A549 (cell line): ENCODE results near the gene POLD4. TPM values are rescaled to one million over a fixed set of nuclear protein-coding genes. Genes with fewer than 3 reads are reported as not detected.

Source experiments
- ATAC-seq, 2 experiments: fragments of 200-7000 bp in 1 of 2; fragments of >200 bp in 1 of 2; cut with Nextera tagmentation in 1 of 2; cut with Tn5 transposase in 1 of 2; 3 replicates each; pipeline versions ENCODE4 v1.8.0 to v1.9.1; 2018 to 2020; ENCODE audit warnings: mild to moderate bottlenecking in 1 of 2, moderate library complexity in 1 of 2
- CTCF ChIA-PET: fragments of 300-600 bp; sonication (Branson Sonifier 250); formaldehyde crosslinking; extraction: SDS; loops from one replicate; lab custom pipeline; 2021; ENCODE audit warnings: antibody characterized with exemption, inconsistent platforms; lab: Yijun Ruan, JAX
- POLR2A ChIA-PET: fragments of 350-600 bp; formaldehyde crosslinking; extraction: SDS; loops from one replicate; lab custom pipeline; 2021; ENCODE audit warnings: antibody characterized with exemption, inconsistent platforms; lab: Yijun Ruan, JAX
- DNase-seq, 2 experiments: peaks; one replicate each; pipeline versions ENCODE4 v3.0.0 to v3.0.0-alpha.2; 2011 to 2016; ENCODE audit warnings: low read depth in 1 of 2, low spot score in 1 of 2
- FAIRE-seq: peaks from 2 replicates; lab custom pipeline; 2011; peaks lifted over from hg19 to GRCh38; lab: Jason Lieb, UNC
- H3K27ac ChIP-seq, 2 experiments: fragments of >200 bp; sonication (Bioruptor Twin); formaldehyde crosslinking; 3 replicates each; pipeline ENCODE4 v1.5.1; 2016 to 2017
- H3K4me1 ChIP-seq: fragments of >200 bp; sonication (Bioruptor Twin); formaldehyde crosslinking; 3 replicates; pipeline ENCODE4 v1.6.1; 2016
- H3K4me2 ChIP-seq: fragments of >200 bp; sonication (Bioruptor Twin); formaldehyde crosslinking; 3 replicates; pipeline ENCODE4 v1.6.1; 2016
- H3K4me3 ChIP-seq: fragments of >200 bp; sonication (Bioruptor Twin); formaldehyde crosslinking; 3 replicates; pipeline ENCODE4 v1.5.1; 2016
- H3K9me3 ChIP-seq: fragments of >200 bp; sonication (Bioruptor Twin); formaldehyde crosslinking; 3 replicates; pipeline ENCODE4 v1.6.1; 2016
- CHD2 ChIP-seq: fragments of 150-350 bp; IDR thresholded peaks from 2 replicates; pipeline ENCODE4 v1.6.1; 2014; ENCODE audit warnings: low read length; ENCODE audit not compliant: partially characterized antibody
- CTCF ChIP-seq: fragments of >200 bp; sonication (Bioruptor Twin); formaldehyde crosslinking; IDR thresholded peaks from 3 replicates; pipeline ENCODE4 v1.5.1; 2016
- EP300 ChIP-seq, 2 experiments: fragments of >200 bp; sonication (Bioruptor Twin); formaldehyde crosslinking; IDR thresholded peaks; 2 replicates in 1 of 2; 3 replicates in 1 of 2; pipeline ENCODE4 v1.6.1; 2016 to 2017
- FOSB ChIP-seq: fragments of 250-450 bp; sonication (Bioruptor Pico); IDR thresholded peaks from 2 replicates; pipeline ENCODE4 v1.5.0; 2020; ENCODE audit warnings: mild to moderate bottlenecking, moderate library complexity
- FOSL2 ChIP-seq, 2 experiments: fragments of 450-650 bp in 1 of 2; fragments of >200 bp in 1 of 2; sonication (Bioruptor Twin) in 1 of 2; formaldehyde crosslinking; IDR thresholded peaks; 2 replicates each; pipeline versions ENCODE4 v1.5.0 to v1.6.1; 2016 to 2020; ENCODE audit warnings: mild to moderate bottlenecking in 1 of 2, moderate library complexity in 1 of 2
- HDAC2 ChIP-seq: fragments of 200-600 bp; sonication (generic); IDR thresholded peaks from 2 replicates; pipeline ENCODE4 v1.6.1; 2016
- HMGXB4 ChIP-seq: fragments of 250-450 bp; sonication (Bioruptor Pico); IDR thresholded peaks from 2 replicates; pipeline ENCODE4 v1.5.0; 2021; ENCODE audit warnings: mild to moderate bottlenecking, moderate library complexity, borderline replicate concordance
- HOXA7 ChIP-seq: fragments of 250-450 bp; sonication (Bioruptor Pico); IDR thresholded peaks from 2 replicates; pipeline ENCODE4 v1.5.0; 2020; ENCODE audit warnings: mild to moderate bottlenecking, moderate library complexity
- HOXB13 ChIP-seq: fragments of 250-450 bp; sonication (Bioruptor Pico); IDR thresholded peaks from 2 replicates; pipeline ENCODE4 v1.5.0; 2020; ENCODE audit warnings: low read depth, mild to moderate bottlenecking, moderate library complexity
- HOXB5 ChIP-seq: fragments of 250-450 bp; sonication (Bioruptor Pico); IDR thresholded peaks from 2 replicates; pipeline ENCODE4 v1.5.0; 2020; ENCODE audit warnings: mild to moderate bottlenecking, moderate library complexity
- JUN ChIP-seq, 2 experiments: fragments of >200 bp; sonication (Bioruptor Twin); formaldehyde crosslinking; IDR thresholded peaks; 2 replicates in 1 of 2; 3 replicates in 1 of 2; pipeline ENCODE4 v1.6.1; 2016 to 2017
- MAFK ChIP-seq: fragments of 450-650 bp; IDR thresholded peaks from 2 replicates; pipeline ENCODE4 v1.6.1; 2014; ENCODE audit not compliant: partially characterized antibody
- MYC ChIP-seq: IDR thresholded peaks from 2 replicates; pipeline ENCODE4 v1.6.1; 2012; ENCODE audit warnings: mild to moderate bottlenecking, inconsistent platforms, low read length, improper control_type of control experiment, borderline replicate concordance
- RFX5 ChIP-seq: fragments of 450-650 bp; IDR thresholded peaks from 2 replicates; pipeline ENCODE4 v1.7.1; 2014; ENCODE audit warnings: antibody characterized with exemption, mild to moderate bottlenecking, moderate library complexity
- RNF2 ChIP-seq: fragments of 200-600 bp; sonication (generic); IDR thresholded peaks from 2 replicates; pipeline ENCODE4 v1.6.1; 2016; ENCODE audit warnings: low read depth, mild to moderate bottlenecking, antibody characterized with exemption, moderate library complexity, borderline replicate concordance
- TFCP2L1 ChIP-seq: fragments of 250-450 bp; sonication (Bioruptor Pico); IDR thresholded peaks from 2 replicates; pipeline ENCODE4 v1.5.0; 2021; ENCODE audit warnings: mild to moderate bottlenecking
- TP53 ChIP-seq: fragments of 250-450 bp; sonication (Bioruptor Pico); IDR thresholded peaks from 2 replicates; pipeline ENCODE4 v1.5.0; 2021; ENCODE audit warnings: mild to moderate bottlenecking, moderate library complexity
- WGBS: methylation state at CpG from one replicate; pipeline ENCODE4 v1.1.6; 2017; ENCODE audit errors: missing lambda C conversion rate; 5-methylcytosine and 5-hydroxymethylcytosine counted together
- polyA plus RNA-seq, 4 experiments: library from polyadenylated mRNA; depleted of rRNA in 3 of 4; stranded (reverse); fragments of >200 nt; fragmentation: RNase III in 1 of 4; extraction: RNeasy Plus Mini Kit Qiagen cat#74134 plus additional on column Dnase treatment in 1 of 4; gene quantifications; 2 replicates in 3 of 4; 3 replicates in 1 of 4; pipeline ENCODE4 v1.2.3, GENCODE V29; 2011 to 2017
- TF ChIP-seq, protein P1 (sequence below): IDR thresholded peaks from 2 replicates; pipeline ENCODE4 v1.6.1; 2012; ENCODE audit warnings: low read depth, borderline replicate concordance
- TF ChIP-seq, protein P2 (sequence below): IDR thresholded peaks from 2 replicates; pipeline ENCODE4 v1.6.1; 2012
- TF ChIP-seq, protein P3 (sequence below): fragments of 450-650 bp; IDR thresholded peaks from 2 replicates; pipeline ENCODE4 v1.6.1; 2014; ENCODE audit warnings: antibody characterized with exemption

The POLD4 gene
- polyA plus RNA-seq, 2 of the 4 experiments (the other 2 are of a cell fraction): 140 to 148 TPM

DNA sequence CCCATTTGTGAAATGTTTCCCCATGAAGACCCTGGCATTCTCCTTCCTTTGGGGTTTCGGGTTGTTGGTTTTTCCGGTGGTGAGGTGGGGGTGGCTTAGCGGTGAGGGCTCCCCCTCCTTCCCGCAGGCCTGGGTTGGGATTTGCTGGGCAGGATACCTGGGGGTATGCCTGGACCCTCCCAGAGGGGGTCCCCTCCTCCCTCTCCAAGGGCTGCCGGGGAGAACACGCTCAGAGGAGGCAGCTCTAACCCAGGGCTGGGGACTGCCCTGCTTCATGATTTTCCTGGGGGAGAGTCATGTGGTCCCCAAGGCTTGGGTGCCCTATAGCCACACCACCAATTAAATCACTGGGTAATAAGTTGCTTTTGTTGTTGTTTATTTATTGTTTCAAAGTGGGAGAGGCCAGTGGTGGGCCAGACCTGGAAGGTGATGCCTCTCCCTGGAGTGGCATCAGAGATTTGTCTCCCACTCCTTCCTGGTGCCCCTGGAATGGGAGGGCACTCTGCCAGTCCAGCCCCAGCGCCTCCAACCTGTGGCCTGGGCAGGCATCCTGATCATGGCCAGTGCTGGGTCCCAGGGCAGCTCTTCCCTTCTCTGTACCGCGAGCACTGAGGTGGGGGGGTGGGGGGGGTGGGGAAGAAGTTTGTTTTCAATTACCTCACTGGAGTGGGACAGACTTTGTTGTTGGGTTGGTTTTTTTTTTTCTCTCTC lies 21.4 kb upstream of the POLD4 start:
- ChIA-PET POLR2A (interaction anchor here (0.6 to 9.3 kb wide), 14 partner anchors 8 to 1871 kb away, joined by 3 to 172 read pairs (median 6); partner anchors contain the start of genes ALDH3B1, POLD4, PPP1CA and RAD9A), CTCF (interaction anchor here (1.5 to 46.2 kb wide), 4 partner anchors 16 to 112 kb away, joined by 9 to 1913 read pairs (median 318); partner anchors contain the start of genes POLD4, PPP1CA, RAD9A and TBC1D10C)
- H3K4me1 ChIP-seq: peaks cover 73% of the 10 kb centered on the region
- H3K27ac ChIP-seq: peak overlapping the region; percentile 95 to 100
- FAIRE-seq: no peak
- peak; percentile 72 to 92 for DNase-seq
- 0% methylated on average over 9 of the region's 9 CpGs for WGBS
- peak overlapping the region; percentile 95 for H3K4me2 ChIP-seq
- peak; percentile 93 for TF ChIP-seq FOSB (CRISPR knock-in tag)
- TF ChIP-seq EP300 (IDR thresholded peaks at IDR 0.05): 0 out of 5 replicates have a peak, but pooled peaks of 1 of the 2 experiments have one; percentile 6
- TF ChIP-seq HMGXB4 (CRISPR knock-in tag): peak; percentile 61; the same call in 1 of the 2 replicates
- peak; percentile 91; the same call in 1 of the 2 replicates for TF ChIP-seq TP53 (CRISPR knock-in tag)
- TF ChIP-seq, protein P1, sequence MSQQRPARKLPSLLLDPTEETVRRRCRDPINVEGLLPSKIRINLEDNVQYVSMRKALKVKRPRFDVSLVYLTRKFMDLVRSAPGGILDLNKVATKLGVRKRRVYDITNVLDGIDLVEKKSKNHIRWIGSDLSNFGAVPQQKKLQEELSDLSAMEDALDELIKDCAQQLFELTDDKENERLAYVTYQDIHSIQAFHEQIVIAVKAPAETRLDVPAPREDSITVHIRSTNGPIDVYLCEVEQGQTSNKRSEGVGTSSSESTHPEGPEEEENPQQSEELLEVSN: no peak; the same call in 1 of the 2 replicates
- peak; percentile 93 for TF ChIP-seq HOXA7
- TF ChIP-seq TFCP2L1 (CRISPR knock-in tag): peak; percentile 87
- TF ChIP-seq RFX5: no peak
- TF ChIP-seq HOXB13: peak; percentile 77; the same call in 1 of the 2 replicates
- peak; percentile 13 for TF ChIP-seq CHD2
- TF ChIP-seq, protein P2, sequence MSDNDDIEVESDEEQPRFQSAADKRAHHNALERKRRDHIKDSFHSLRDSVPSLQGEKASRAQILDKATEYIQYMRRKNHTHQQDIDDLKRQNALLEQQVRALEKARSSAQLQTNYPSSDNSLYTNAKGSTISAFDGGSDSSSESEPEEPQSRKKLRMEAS: 0 out of 2 replicates have a peak, but pooled peaks have one; percentile 4
- TF ChIP-seq HOXB5 (CRISPR knock-in tag): 0 out of 2 replicates have a peak, but pooled peaks have one; percentile 27
- TF ChIP-seq, protein P3, sequence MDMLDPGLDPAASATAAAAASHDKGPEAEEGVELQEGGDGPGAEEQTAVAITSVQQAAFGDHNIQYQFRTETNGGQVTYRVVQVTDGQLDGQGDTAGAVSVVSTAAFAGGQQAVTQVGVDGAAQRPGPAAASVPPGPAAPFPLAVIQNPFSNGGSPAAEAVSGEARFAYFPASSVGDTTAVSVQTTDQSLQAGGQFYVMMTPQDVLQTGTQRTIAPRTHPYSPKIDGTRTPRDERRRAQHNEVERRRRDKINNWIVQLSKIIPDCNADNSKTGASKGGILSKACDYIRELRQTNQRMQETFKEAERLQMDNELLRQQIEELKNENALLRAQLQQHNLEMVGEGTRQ: peak; percentile 7; the same call in 1 of the 2 replicates
- TF ChIP-seq HDAC2: no peak
- H3K4me3 ChIP-seq: peak overlapping the region; percentile 68
- peak; percentile 32 to 53 for ATAC-seq
- H3K9me3 ChIP-seq: no peaks in the 10 kb centered on the region

DNA sequence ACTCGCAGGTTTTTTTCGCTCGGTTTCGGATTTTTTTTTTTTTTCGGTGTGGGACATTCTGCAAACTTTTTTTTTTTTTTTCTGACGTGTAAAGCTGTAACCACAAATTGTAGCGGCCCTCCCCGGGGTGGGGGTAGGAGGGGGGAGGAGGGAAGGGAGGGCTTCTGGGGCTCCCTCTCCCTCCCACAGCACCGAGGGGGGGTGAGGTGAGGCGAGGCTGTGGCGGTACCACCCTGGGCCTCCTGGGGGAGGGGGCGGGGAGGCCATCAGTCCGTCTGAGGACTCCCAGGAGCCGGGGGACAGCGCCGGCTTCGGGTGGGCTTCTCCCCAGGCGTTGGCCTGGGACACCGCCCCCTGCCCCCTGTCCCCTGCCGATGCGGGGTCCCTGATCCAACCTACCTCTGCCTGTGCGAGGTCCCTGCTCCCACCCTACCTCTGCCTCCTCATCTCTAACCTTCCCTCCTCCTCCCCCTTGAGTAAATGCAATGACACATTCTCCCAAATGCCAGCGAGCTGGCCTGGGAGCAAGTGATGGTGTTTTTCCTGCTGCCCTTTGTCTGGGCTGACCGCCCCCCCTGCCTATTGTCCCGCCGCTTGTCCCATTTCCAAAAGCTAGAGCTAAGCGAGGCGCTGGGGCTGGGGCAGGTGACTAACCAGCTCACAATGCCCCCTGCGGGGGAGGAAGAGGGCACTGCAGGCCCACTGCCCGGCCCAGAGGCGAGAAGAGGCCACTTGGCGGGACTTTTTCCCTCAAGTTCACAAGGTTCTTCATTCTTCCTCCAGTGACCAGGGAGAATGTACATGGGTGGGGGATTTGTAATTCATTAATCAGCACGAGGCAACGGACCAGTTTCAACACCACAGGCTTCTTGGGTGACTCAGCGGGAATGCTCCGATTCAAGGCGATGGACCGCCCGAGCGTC lies 20.6 kb upstream of the POLD4 start:
- 1% methylated on average over 29 of the region's 40 CpGs for WGBS
- Histone ChIP-seq H3K4me2 (peak overlapping the region; percentile 95), H3K4me1 (peaks cover 73% of the 10 kb centered on the region), H3K4me3 (peak overlapping the region; percentile 68), H3K9me3 (no peaks in the 10 kb centered on the region), H3K27ac (peak overlapping the region; percentile 95 to 100)
- ChIA-PET CTCF (interaction anchor here (1.5 to 46.2 kb wide), 3 partner anchors 16 to 28 kb away, joined by 9 to 1913 read pairs (median 626); partner anchors contain the start of genes POLD4, PPP1CA, RAD9A and TBC1D10C), POLR2A (interaction anchor here (0.6 to 9.3 kb wide), 14 partner anchors 8 to 636 kb away, joined by 3 to 172 read pairs (median 6); partner anchors contain the start of genes AIP, ALDH3B1, KDM2A and POLD4)
- ATAC-seq: peak; percentile 41 to 71
- DNase-seq: peak; percentile 96 to 100
- peak; percentile 97 for FAIRE-seq
- TF ChIP-seq FOSL2 (IDR thresholded peaks at IDR 0.05): peak; percentile 75
- peak; percentile 96 for TF ChIP-seq FOSL2 (CRISPR knock-in tag; IDR thresholded peaks at IDR 0.05)
- TF ChIP-seq, protein P1: peak; percentile 83
- no peak for TF ChIP-seq RNF2
- TF ChIP-seq CTCF: peak; percentile 29
- no peak for TF ChIP-seq HMGXB4 (CRISPR knock-in tag)
- TF ChIP-seq MAFK: peak; percentile 99
- TF ChIP-seq, protein P2: peak; percentile 91
- TF ChIP-seq, protein P3: peak; percentile 39
- TF ChIP-seq JUN (IDR thresholded peaks at IDR 0.05): peak; percentile 92 to 96
- TF ChIP-seq MYC: peak; percentile 49
- no peak for TF ChIP-seq HDAC2
